ENCODE results near the gene CBLN3.

GRCh38 chr14:24415421-24416253 lies 13.8 kb downstream of the CBLN3 start:
- TF ChIP-seq POLR2A (IDR thresholded peaks at IDR 0.05; ENCODE audit: low read depth, low read length) (no peak), POLR2AphosphoS5 (IDR thresholded peaks at IDR 0.05; ENCODE audit: low read depth, low read length) (no peak), TAF1 (IDR thresholded peaks at IDR 0.05; ENCODE audit: borderline replicate concordance, low read depth, low read length) (no peak)
